ENCODE measurements around the gene MRC1. TPM values are rescaled to one million over a fixed set of nuclear protein-coding genes. Genes with fewer than 3 reads are reported as not detected.

The MRC1 gene
- total and polyA plus RNA-seq, 2 donors (not counting 1 experiment from before 2014, with no cell fraction given) = 0.12 TPM; not detected in 1

DNA sequence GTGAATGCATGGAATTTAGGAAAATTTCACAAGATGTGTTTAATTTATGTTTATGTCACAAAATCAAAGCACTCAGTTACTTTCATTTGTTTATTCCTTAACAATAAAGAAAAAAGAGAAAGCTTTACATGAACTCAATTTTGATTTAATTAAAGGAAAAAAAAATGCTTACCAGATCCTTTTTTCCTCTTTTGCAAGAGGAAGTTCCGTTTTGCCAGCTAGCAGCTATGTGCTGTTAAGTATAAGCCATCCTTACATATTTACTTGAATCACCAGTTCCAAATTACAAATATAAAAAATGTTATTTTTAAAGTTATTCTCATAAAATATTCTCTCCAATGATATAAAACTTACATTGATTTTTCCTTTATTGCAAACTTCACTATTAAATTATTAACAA lies 12.7 kb downstream of the MRC1 start:
- H3K79me2 ChIP-seq (ENCODE audit: control insufficient read depth, insufficient read depth, low read length) = no peaks in the 10 kb centered on the region
- H3K9ac ChIP-seq (ENCODE audit: low read length) = no peak overlapping the region
- POLR2A ChIA-PET = no interaction called here
- no peak overlapping the region for H2AFZ ChIP-seq (ENCODE audit: insufficient read depth, low read depth, low read length, poor library complexity, severe bottlenecking)
- H3K4me2 ChIP-seq (replicated peaks; ENCODE audit: low read depth, low read length, poor library complexity, severe bottlenecking) = no peak overlapping the region
- no peaks in the 10 kb centered on the region for H3K4me1 Mint-ChIP-seq
- no peak overlapping the region for H3K4me3 Mint-ChIP-seq
- CTCF ChIA-PET = no interaction called here
- no peak for ATAC-seq (ENCODE audit: low read depth)
- no peak overlapping the region for H3K27ac Mint-ChIP-seq
- H3K9me3 Mint-ChIP-seq (ENCODE audit: insufficient read depth) = no peaks in the 10 kb centered on the region
- no peaks in the 10 kb centered on the region for H3K27me3 Mint-ChIP-seq
- H3K36me3 ChIP-seq (replicated peaks in 1 of 2; ENCODE audit: control extremely low read depth in 1 of 2, control insufficient read depth in 1 of 2, extremely low read depth in 1 of 2, insufficient read depth in 2 of 2, low read length in 1 of 2) = no peaks in the 10 kb centered on the region
- no peaks in the 10 kb centered on the region for H4K20me1 ChIP-seq (ENCODE audit: control insufficient read depth, insufficient read depth, low read length, poor library complexity, severe bottlenecking)
- TF ChIP-seq EZH2 (IDR thresholded peaks at IDR 0.05; ENCODE audit: borderline replicate concordance, insufficient read depth, low read depth, low read length, poor library complexity, severe bottlenecking) = no peak
- TF ChIP-seq, protein P1, sequence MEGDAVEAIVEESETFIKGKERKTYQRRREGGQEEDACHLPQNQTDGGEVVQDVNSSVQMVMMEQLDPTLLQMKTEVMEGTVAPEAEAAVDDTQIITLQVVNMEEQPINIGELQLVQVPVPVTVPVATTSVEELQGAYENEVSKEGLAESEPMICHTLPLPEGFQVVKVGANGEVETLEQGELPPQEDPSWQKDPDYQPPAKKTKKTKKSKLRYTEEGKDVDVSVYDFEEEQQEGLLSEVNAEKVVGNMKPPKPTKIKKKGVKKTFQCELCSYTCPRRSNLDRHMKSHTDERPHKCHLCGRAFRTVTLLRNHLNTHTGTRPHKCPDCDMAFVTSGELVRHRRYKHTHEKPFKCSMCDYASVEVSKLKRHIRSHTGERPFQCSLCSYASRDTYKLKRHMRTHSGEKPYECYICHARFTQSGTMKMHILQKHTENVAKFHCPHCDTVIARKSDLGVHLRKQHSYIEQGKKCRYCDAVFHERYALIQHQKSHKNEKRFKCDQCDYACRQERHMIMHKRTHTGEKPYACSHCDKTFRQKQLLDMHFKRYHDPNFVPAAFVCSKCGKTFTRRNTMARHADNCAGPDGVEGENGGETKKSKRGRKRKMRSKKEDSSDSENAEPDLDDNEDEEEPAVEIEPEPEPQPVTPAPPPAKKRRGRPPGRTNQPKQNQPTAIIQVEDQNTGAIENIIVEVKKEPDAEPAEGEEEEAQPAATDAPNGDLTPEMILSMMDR (IDR thresholded peaks at IDR 0.05) = no peak
- no peak for DNase-seq
- no CpG with 5 or more reads among the region's 1 CpG for WGBS (ENCODE audit: insufficient coverage)
- H3K4me1 ChIP-seq (ENCODE audit: control insufficient read depth in 2 of 2, insufficient read depth in 2 of 2, low read length in 2 of 2) = no peaks in the 10 kb centered on the region
- intact Hi-C loops (cut with micrococcal nuclease) = no loop called here
- no peak overlapping the region for H3K27ac ChIP-seq (ENCODE audit: low read length in 2 of 2)
- H3K4me3 ChIP-seq (ENCODE audit: control extremely low read depth in 1 of 5, extremely low read depth in 1 of 5, insufficient read depth in 1 of 5, low read depth in 2 of 5, low read length in 4 of 5) = no peak overlapping the region
- H3K27me3 ChIP-seq (replicated peaks in 1 of 4; ENCODE audit: control extremely low read depth in 1 of 4, control insufficient read depth in 3 of 4, insufficient read depth in 4 of 4, low read length in 3 of 4) = no peaks in the 10 kb centered on the region
- no peaks in the 10 kb centered on the region for H3K9me3 ChIP-seq (ENCODE audit: control extremely low read depth in 1 of 3, control insufficient read depth in 2 of 3, insufficient read depth in 1 of 3, low read length in 2 of 3)

DNA sequence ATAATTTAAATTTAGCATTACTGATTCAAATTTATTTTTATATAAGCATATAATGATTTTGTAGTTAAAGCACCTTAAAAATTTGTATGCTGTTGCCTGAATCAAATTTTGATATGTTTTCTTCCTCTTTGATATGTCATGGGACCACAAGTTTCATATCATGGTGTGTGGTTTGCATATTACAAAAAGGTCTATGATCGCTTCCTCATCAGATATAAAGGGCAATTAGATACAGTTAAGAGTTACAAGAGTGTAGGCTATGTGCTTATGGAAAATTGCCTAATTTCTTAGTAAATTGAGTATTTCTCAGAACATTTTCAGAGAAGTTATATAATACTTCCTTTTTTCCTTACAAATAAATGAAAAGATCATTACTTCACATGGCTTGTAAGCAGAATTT lies 22.2 kb downstream of the MRC1 start:
- Histone ChIP-seq H3K79me2 (ENCODE audit: control insufficient read depth, insufficient read depth, low read length) (no peaks in the 10 kb centered on the region), H2AFZ (ENCODE audit: insufficient read depth, low read depth, low read length, poor library complexity, severe bottlenecking) (no peak overlapping the region), H3K4me2 (replicated peaks; ENCODE audit: low read depth, low read length, poor library complexity, severe bottlenecking) (peak overlapping the region; percentile 25), H3K36me3 (replicated peaks in 1 of 2; ENCODE audit: control extremely low read depth in 1 of 2, control insufficient read depth in 1 of 2, extremely low read depth in 1 of 2, insufficient read depth in 2 of 2, low read length in 1 of 2) (no peaks in the 10 kb centered on the region), H3K4me1 (ENCODE audit: control insufficient read depth in 2 of 2, insufficient read depth in 2 of 2, low read length in 2 of 2) (peaks cover 0 to 3% of the 10 kb centered on the region in 2 donors), H3K27ac (ENCODE audit: low read length in 2 of 2) (no peak overlapping the region), H3K27me3 (replicated peaks in 1 of 4; ENCODE audit: control extremely low read depth in 1 of 4, control insufficient read depth in 3 of 4, insufficient read depth in 4 of 4, low read length in 3 of 4) (no peaks in the 10 kb centered on the region), H3K4me3 (ENCODE audit: control extremely low read depth in 1 of 5, extremely low read depth in 1 of 5, insufficient read depth in 1 of 5, low read depth in 2 of 5, low read length in 4 of 5) (no peak overlapping the region), H4K20me1 (ENCODE audit: control insufficient read depth, insufficient read depth, low read length, poor library complexity, severe bottlenecking) (no peaks in the 10 kb centered on the region), H3K9me3 (ENCODE audit: control extremely low read depth in 1 of 3, control insufficient read depth in 2 of 3, insufficient read depth in 1 of 3, low read length in 2 of 3) (peaks cover 0 to 1% (median 0%) of the 10 kb centered on the region in 3 donors), H3K9ac (ENCODE audit: low read length) (no peak overlapping the region)
- CTCF ChIA-PET = no interaction called here
- DNase-seq (peak; percentile 22), ATAC-seq (ENCODE audit: low read depth) (no peak)
- no CpG with 5 or more reads among the region's 1 CpG for WGBS (ENCODE audit: insufficient coverage)
- peaks cover 9% of the 10 kb centered on the region for H3K27me3 Mint-ChIP-seq
- H3K9me3 Mint-ChIP-seq (ENCODE audit: insufficient read depth) = peaks cover 2% of the 10 kb centered on the region
- peaks cover 2% of the 10 kb centered on the region for H3K4me1 Mint-ChIP-seq
- intact Hi-C loops (cut with micrococcal nuclease) = no loop called here
- H3K4me3 Mint-ChIP-seq = no peak overlapping the region
- TF ChIP-seq EZH2 (IDR thresholded peaks at IDR 0.05; ENCODE audit: borderline replicate concordance, insufficient read depth, low read depth, low read length, poor library complexity, severe bottlenecking) = no peak
- POLR2A ChIA-PET = no interaction called here
- no peak overlapping the region for H3K27ac Mint-ChIP-seq

All from B cell (primary cell).